ENCODE measurements around the gene EFCAB11.

Gene EFCAB11

GRCh38 chr14:89849931-89850330 is 104.6 kb downstream of the EFCAB11 start:
- ChIA-PET CTCF (no interaction called here), POLR2A (no interaction called here)
- Histone ChIP-seq H3K4me1 (ENCODE audit: control extremely low read depth in 1 of 4, control insufficient read depth in 4 of 4, insufficient read depth in 4 of 4, low read length in 3 of 4) (no peaks in the 10 kb centered on the region), H3K27ac (ENCODE audit: insufficient read depth in 1 of 2, low read depth in 1 of 2, low read length in 2 of 2, poor library complexity in 1 of 2, severe bottlenecking in 2 of 2) (no peak overlapping the region), H3K27me3 (replicated peaks in 2 of 5; ENCODE audit: control insufficient read depth in 4 of 5, insufficient read depth in 5 of 5, low read length in 4 of 5) (no peaks in the 10 kb centered on the region), H3K4me3 (ENCODE audit: control insufficient read depth in 1 of 7, extremely low read depth in 1 of 7, insufficient read depth in 4 of 7, low read depth in 2 of 7, low read length in 6 of 7) (no peak overlapping the region), H3K36me3 (ENCODE audit: control insufficient read depth in 4 of 4, insufficient read depth in 4 of 4, low read length in 3 of 4) (no peaks in the 10 kb centered on the region), H3K9me3 (ENCODE audit: control extremely low read depth in 1 of 5, control insufficient read depth in 4 of 5, insufficient read depth in 2 of 5, low read depth in 1 of 5, low read length in 4 of 5) (no peaks in the 10 kb centered on the region)
- 100% methylated on average over 1 of the region's 1 CpG for WGBS (ENCODE audit: insufficient coverage)
- no peak for DNase-seq

- WGBS (ENCODE audit: insufficient coverage) = 100% methylated on average over 2 of the region's 2 CpGs
- CTCF ChIA-PET = no interaction called here
- Histone ChIP-seq H3K27ac (ENCODE audit: insufficient read depth in 1 of 2, low read depth in 1 of 2, low read length in 2 of 2, poor library complexity in 1 of 2, severe bottlenecking in 2 of 2) (no peak overlapping the region), H3K4me3 (ENCODE audit: control insufficient read depth in 1 of 7, extremely low read depth in 1 of 7, insufficient read depth in 4 of 7, low read depth in 2 of 7, low read length in 6 of 7) (no peak overlapping the region), H3K27me3 (replicated peaks in 2 of 5; ENCODE audit: control insufficient read depth in 4 of 5, insufficient read depth in 5 of 5, low read length in 4 of 5) (no peaks in the 10 kb centered on the region), H3K4me1 (ENCODE audit: control extremely low read depth in 1 of 4, control insufficient read depth in 4 of 4, insufficient read depth in 4 of 4, low read length in 3 of 4) (no peaks in the 10 kb centered on the region), H3K36me3 (ENCODE audit: control insufficient read depth in 4 of 4, insufficient read depth in 4 of 4, low read length in 3 of 4) (no peaks in the 10 kb centered on the region), H3K9me3 (ENCODE audit: control extremely low read depth in 1 of 5, control insufficient read depth in 4 of 5, insufficient read depth in 2 of 5, low read depth in 1 of 5, low read length in 4 of 5) (no peaks in the 10 kb centered on the region)
- DNase-seq = peak in 2 of 3 donors; percentile 6 to 7
- POLR2A ChIA-PET = no interaction called here
These were observed 106.4 kb downstream of the EFCAB11 start for GRCh38 chr14:89848165-89848564.

GRCh38 chr14:89845346-89845745 is 109.2 kb downstream of the EFCAB11 start:
- Histone ChIP-seq H3K4me3 (ENCODE audit: control insufficient read depth in 1 of 7, extremely low read depth in 1 of 7, insufficient read depth in 4 of 7, low read depth in 2 of 7, low read length in 6 of 7) (no peak overlapping the region), H3K9me3 (ENCODE audit: control extremely low read depth in 1 of 5, control insufficient read depth in 4 of 5, insufficient read depth in 2 of 5, low read depth in 1 of 5, low read length in 4 of 5) (no peaks in the 10 kb centered on the region), H3K27me3 (replicated peaks in 2 of 5; ENCODE audit: control insufficient read depth in 4 of 5, insufficient read depth in 5 of 5, low read length in 4 of 5) (no peaks in the 10 kb centered on the region), H3K27ac (ENCODE audit: insufficient read depth in 1 of 2, low read depth in 1 of 2, low read length in 2 of 2, poor library complexity in 1 of 2, severe bottlenecking in 2 of 2) (no peak overlapping the region), H3K36me3 (ENCODE audit: control insufficient read depth in 4 of 4, insufficient read depth in 4 of 4, low read length in 3 of 4) (no peaks in the 10 kb centered on the region), H3K4me1 (ENCODE audit: control extremely low read depth in 1 of 4, control insufficient read depth in 4 of 4, insufficient read depth in 4 of 4, low read length in 3 of 4) (no peaks in the 10 kb centered on the region)
- WGBS (ENCODE audit: insufficient coverage) = 100% methylated on average over 5 of the region's 5 CpGs
- ChIA-PET CTCF (no interaction called here), POLR2A (no interaction called here)
- no peak for DNase-seq

- no peak for DNase-seq
- H3K4me1 ChIP-seq (ENCODE audit: control extremely low read depth in 1 of 4, control insufficient read depth in 4 of 4, insufficient read depth in 4 of 4, low read length in 3 of 4) = no peaks in the 10 kb centered on the region
- CTCF ChIA-PET = no interaction called here
- no peaks in the 10 kb centered on the region for H3K27me3 ChIP-seq (replicated peaks in 2 of 5; ENCODE audit: control insufficient read depth in 4 of 5, insufficient read depth in 5 of 5, low read length in 4 of 5)
- H3K36me3 ChIP-seq (ENCODE audit: control insufficient read depth in 4 of 4, insufficient read depth in 4 of 4, low read length in 3 of 4) = no peaks in the 10 kb centered on the region
- no peaks in the 10 kb centered on the region for H3K9me3 ChIP-seq (ENCODE audit: control extremely low read depth in 1 of 5, control insufficient read depth in 4 of 5, insufficient read depth in 2 of 5, low read depth in 1 of 5, low read length in 4 of 5)
- no peak overlapping the region for H3K27ac ChIP-seq (ENCODE audit: insufficient read depth in 1 of 2, low read depth in 1 of 2, low read length in 2 of 2, poor library complexity in 1 of 2, severe bottlenecking in 2 of 2)
- WGBS (ENCODE audit: insufficient coverage) = 85% methylated on average over 1 of the region's 1 CpG
- POLR2A ChIA-PET = no interaction called here
- no peak overlapping the region for H3K4me3 ChIP-seq (ENCODE audit: control insufficient read depth in 1 of 7, extremely low read depth in 1 of 7, insufficient read depth in 4 of 7, low read depth in 2 of 7, low read length in 6 of 7)
These were observed 110.0 kb downstream of the EFCAB11 start for GRCh38 chr14:89844508-89844907.

- Histone ChIP-seq H3K27me3 (replicated peaks in 2 of 5; ENCODE audit: control insufficient read depth in 4 of 5, insufficient read depth in 5 of 5, low read length in 4 of 5) (no peaks in the 10 kb centered on the region), H3K36me3 (ENCODE audit: control insufficient read depth in 4 of 4, insufficient read depth in 4 of 4, low read length in 3 of 4) (no peaks in the 10 kb centered on the region), H3K4me3 (ENCODE audit: control insufficient read depth in 1 of 7, extremely low read depth in 1 of 7, insufficient read depth in 4 of 7, low read depth in 2 of 7, low read length in 6 of 7) (no peak overlapping the region), H3K4me1 (ENCODE audit: control extremely low read depth in 1 of 4, control insufficient read depth in 4 of 4, insufficient read depth in 4 of 4, low read length in 3 of 4) (no peaks in the 10 kb centered on the region), H3K27ac (ENCODE audit: insufficient read depth in 1 of 2, low read depth in 1 of 2, low read length in 2 of 2, poor library complexity in 1 of 2, severe bottlenecking in 2 of 2) (no peak overlapping the region), H3K9me3 (ENCODE audit: control extremely low read depth in 1 of 5, control insufficient read depth in 4 of 5, insufficient read depth in 2 of 5, low read depth in 1 of 5, low read length in 4 of 5) (peaks cover 0 to 4% (median 2%) of the 10 kb centered on the region in 5 experiments)
- ChIA-PET POLR2A (no interaction called here), CTCF (no interaction called here)
- 97% methylated on average over 2 of the region's 3 CpGs for WGBS (ENCODE audit: insufficient coverage)
- DNase-seq = no peak
These were observed 111.7 kb downstream of the EFCAB11 start for GRCh38 chr14:89842837-89843236.

- H3K36me3 ChIP-seq (ENCODE audit: control insufficient read depth in 4 of 4, insufficient read depth in 4 of 4, low read length in 3 of 4) = no peaks in the 10 kb centered on the region
- DNase-seq = no peak
- ChIA-PET CTCF (no interaction called here), POLR2A (no interaction called here)
- H3K27ac ChIP-seq (ENCODE audit: insufficient read depth in 1 of 2, low read depth in 1 of 2, low read length in 2 of 2, poor library complexity in 1 of 2, severe bottlenecking in 2 of 2) = no peak overlapping the region
- H3K4me3 ChIP-seq (ENCODE audit: control insufficient read depth in 1 of 7, extremely low read depth in 1 of 7, insufficient read depth in 4 of 7, low read depth in 2 of 7, low read length in 6 of 7) = no peak overlapping the region
- no peaks in the 10 kb centered on the region for H3K27me3 ChIP-seq (replicated peaks in 2 of 5; ENCODE audit: control insufficient read depth in 4 of 5, insufficient read depth in 5 of 5, low read length in 4 of 5)
- H3K4me1 ChIP-seq (ENCODE audit: control extremely low read depth in 1 of 4, control insufficient read depth in 4 of 4, insufficient read depth in 4 of 4, low read length in 3 of 4) = no peaks in the 10 kb centered on the region
- WGBS (ENCODE audit: insufficient coverage) = 100% methylated on average over 6 of the region's 6 CpGs
- peaks cover 0 to 4% (median 2%) of the 10 kb centered on the region in 5 experiments for H3K9me3 ChIP-seq (ENCODE audit: control extremely low read depth in 1 of 5, control insufficient read depth in 4 of 5, insufficient read depth in 2 of 5, low read depth in 1 of 5, low read length in 4 of 5)
These were observed 112.7 kb downstream of the EFCAB11 start for GRCh38 chr14:89841851-89842250.

- Histone ChIP-seq H3K9me3 (ENCODE audit: control extremely low read depth in 1 of 5, control insufficient read depth in 4 of 5, insufficient read depth in 2 of 5, low read depth in 1 of 5, low read length in 4 of 5) (peaks cover 0 to 4% (median 2%) of the 10 kb centered on the region in 5 experiments), H3K27ac (ENCODE audit: insufficient read depth in 1 of 2, low read depth in 1 of 2, low read length in 2 of 2, poor library complexity in 1 of 2, severe bottlenecking in 2 of 2) (no peak overlapping the region), H3K27me3 (replicated peaks in 2 of 5; ENCODE audit: control insufficient read depth in 4 of 5, insufficient read depth in 5 of 5, low read length in 4 of 5) (no peaks in the 10 kb centered on the region), H3K36me3 (ENCODE audit: control insufficient read depth in 4 of 4, insufficient read depth in 4 of 4, low read length in 3 of 4) (no peaks in the 10 kb centered on the region), H3K4me3 (ENCODE audit: control insufficient read depth in 1 of 7, extremely low read depth in 1 of 7, insufficient read depth in 4 of 7, low read depth in 2 of 7, low read length in 6 of 7) (no peak overlapping the region), H3K4me1 (ENCODE audit: control extremely low read depth in 1 of 4, control insufficient read depth in 4 of 4, insufficient read depth in 4 of 4, low read length in 3 of 4) (peaks cover 0 to 2% (median 0%) of the 10 kb centered on the region in 4 experiments)
- CTCF ChIA-PET = no interaction called here
- POLR2A ChIA-PET = no interaction called here
- no peak for DNase-seq
- WGBS (ENCODE audit: insufficient coverage) = 98% methylated on average over 7 of the region's 7 CpGs
These were observed 117.6 kb downstream of the EFCAB11 start for GRCh38 chr14:89836830-89837469.

Measured in common myeloid progenitor, CD34-positive (primary cell).